ENCODE data around the gene SLC9A3.

SLC9A3 gene

GRCh38 chr5:463952-464351 is 60.3 kb downstream of the SLC9A3 start:
- Histone ChIP-seq H2AFZ (ENCODE audit: low read length, unreplicated experiment) (no peak overlapping the region), H3K4me3 (ENCODE audit: low read depth, low read length) (no peak overlapping the region), H3K79me2 (ENCODE audit: control insufficient read depth, insufficient read depth, low read length, unreplicated experiment) (peaks cover 3% of the 10 kb centered on the region), H3K27me3 (ENCODE audit: insufficient read depth, low read length) (no peaks in the 10 kb centered on the region), H3K36me3 (ENCODE audit: insufficient read depth, low read length) (peaks cover 10% of the 10 kb centered on the region; the same call in 1 of the 2 replicates), H3K4me1 (ENCODE audit: control insufficient read depth, insufficient read depth, low read length, unreplicated experiment) (peaks cover 6% of the 10 kb centered on the region), H3K27ac (ENCODE audit: low read depth, low read length) (no peak overlapping the region)

- Histone ChIP-seq H3K4me3 (ENCODE audit: low read depth, low read length) (no peak overlapping the region), H3K36me3 (ENCODE audit: insufficient read depth, low read length) (peaks cover 13% of the 10 kb centered on the region; the same call in 1 of the 2 replicates)
Measured at GRCh38 chr5:463301-463700, 60.9 kb downstream of the SLC9A3 start.

GRCh38 chr5:462051-462481 is 62.2 kb downstream of the SLC9A3 start:
- Histone ChIP-seq H3K27me3 (ENCODE audit: insufficient read depth, low read length) (no peaks in the 10 kb centered on the region), H3K36me3 (ENCODE audit: insufficient read depth, low read length) (peaks cover 24% of the 10 kb centered on the region; the same call in 1 of the 2 replicates), H3K27ac (ENCODE audit: low read depth, low read length) (no peak overlapping the region), H3K4me3 (ENCODE audit: low read depth, low read length) (no peak overlapping the region), H3K4me1 (ENCODE audit: control insufficient read depth, insufficient read depth, low read length, unreplicated experiment) (peaks cover 18% of the 10 kb centered on the region), H3K79me2 (ENCODE audit: control insufficient read depth, insufficient read depth, low read length, unreplicated experiment) (peaks cover 9% of the 10 kb centered on the region), H2AFZ (ENCODE audit: low read length, unreplicated experiment) (no peak overlapping the region)

More at GRCh38 chr5:463301-463700, 60.9 kb downstream of the SLC9A3 start:
- Histone ChIP-seq H2AFZ (ENCODE audit: low read length, unreplicated experiment) (no peak overlapping the region), H3K27me3 (ENCODE audit: insufficient read depth, low read length) (no peaks in the 10 kb centered on the region), H3K27ac (ENCODE audit: low read depth, low read length) (no peak overlapping the region), H3K79me2 (ENCODE audit: control insufficient read depth, insufficient read depth, low read length, unreplicated experiment) (peaks cover 3% of the 10 kb centered on the region), H3K4me1 (ENCODE audit: control insufficient read depth, insufficient read depth, low read length, unreplicated experiment) (peaks cover 12% of the 10 kb centered on the region)

GRCh38 chr5:460273-460625 is 64.0 kb downstream of the SLC9A3 start:
- no peak overlapping the region for H2AFZ ChIP-seq (ENCODE audit: low read length, unreplicated experiment)
- no peak overlapping the region for H3K4me3 ChIP-seq (ENCODE audit: low read depth, low read length)
- H3K4me1 ChIP-seq (ENCODE audit: control insufficient read depth, insufficient read depth, low read length, unreplicated experiment) = peaks cover 18% of the 10 kb centered on the region
- H3K27me3 ChIP-seq (ENCODE audit: insufficient read depth, low read length) = no peaks in the 10 kb centered on the region
- peaks cover 17% of the 10 kb centered on the region for H3K79me2 ChIP-seq (ENCODE audit: control insufficient read depth, insufficient read depth, low read length, unreplicated experiment)
- no peak overlapping the region for H3K27ac ChIP-seq (ENCODE audit: low read depth, low read length)
- H3K36me3 ChIP-seq (ENCODE audit: insufficient read depth, low read length) = peaks cover 24% of the 10 kb centered on the region; the same call in 1 of the 2 replicates

- Histone ChIP-seq H3K79me2 (ENCODE audit: control insufficient read depth, insufficient read depth, low read length, unreplicated experiment) (peaks cover 17% of the 10 kb centered on the region), H3K4me3 (ENCODE audit: low read depth, low read length) (no peak overlapping the region), H3K27ac (ENCODE audit: low read depth, low read length) (peak overlapping the region; percentile 91), H3K27me3 (ENCODE audit: insufficient read depth, low read length) (no peaks in the 10 kb centered on the region), H3K4me1 (ENCODE audit: control insufficient read depth, insufficient read depth, low read length, unreplicated experiment) (peaks cover 18% of the 10 kb centered on the region), H3K36me3 (ENCODE audit: insufficient read depth, low read length) (peaks cover 24% of the 10 kb centered on the region; the same call in 1 of the 2 replicates), H2AFZ (ENCODE audit: low read length, unreplicated experiment) (no peak overlapping the region)
Measured at GRCh38 chr5:459562-460272, 64.5 kb downstream of the SLC9A3 start.

GRCh38 chr5:458547-459353 is 65.5 kb downstream of the SLC9A3 start:
- Histone ChIP-seq H3K27ac (ENCODE audit: low read depth, low read length) (peak overlapping the region; percentile 91), H3K79me2 (ENCODE audit: control insufficient read depth, insufficient read depth, low read length, unreplicated experiment) (peaks cover 17% of the 10 kb centered on the region), H3K4me1 (ENCODE audit: control insufficient read depth, insufficient read depth, low read length, unreplicated experiment) (peaks cover 18% of the 10 kb centered on the region), H3K27me3 (ENCODE audit: insufficient read depth, low read length) (no peaks in the 10 kb centered on the region), H3K4me3 (ENCODE audit: low read depth, low read length) (no peak overlapping the region), H3K36me3 (ENCODE audit: insufficient read depth, low read length) (peaks cover 28% of the 10 kb centered on the region; the same call in 1 of the 2 replicates), H2AFZ (ENCODE audit: low read length, unreplicated experiment) (no peak overlapping the region)

- Histone ChIP-seq H3K27me3 (ENCODE audit: insufficient read depth, low read length) (no peaks in the 10 kb centered on the region), H3K36me3 (ENCODE audit: insufficient read depth, low read length) (peaks cover 40% of the 10 kb centered on the region), H3K79me2 (ENCODE audit: control insufficient read depth, insufficient read depth, low read length, unreplicated experiment) (peaks cover 19% of the 10 kb centered on the region)
Measured at GRCh38 chr5:457195-457961, 66.9 kb downstream of the SLC9A3 start.

GRCh38 chr5:456351-457194 is 67.7 kb downstream of the SLC9A3 start:
- Histone ChIP-seq H2AFZ (ENCODE audit: low read length, unreplicated experiment) (no peak overlapping the region), H3K4me3 (ENCODE audit: low read depth, low read length) (no peak overlapping the region), H3K36me3 (ENCODE audit: insufficient read depth, low read length) (peaks cover 40% of the 10 kb centered on the region), H3K79me2 (ENCODE audit: control insufficient read depth, insufficient read depth, low read length, unreplicated experiment) (peaks cover 19% of the 10 kb centered on the region), H3K27ac (ENCODE audit: low read depth, low read length) (no peak overlapping the region), H3K4me1 (ENCODE audit: control insufficient read depth, insufficient read depth, low read length, unreplicated experiment) (peaks cover 18% of the 10 kb centered on the region), H3K27me3 (ENCODE audit: insufficient read depth, low read length) (no peaks in the 10 kb centered on the region)

More at GRCh38 chr5:457195-457961, 66.9 kb downstream of the SLC9A3 start:
- Histone ChIP-seq H3K27ac (ENCODE audit: low read depth, low read length) (peak overlapping the region; percentile 91; the same call in 1 of the 2 replicates), H3K4me3 (ENCODE audit: low read depth, low read length) (no peak overlapping the region), H2AFZ (ENCODE audit: low read length, unreplicated experiment) (no peak overlapping the region), H3K4me1 (ENCODE audit: control insufficient read depth, insufficient read depth, low read length, unreplicated experiment) (peaks cover 18% of the 10 kb centered on the region)

GRCh38 chr5:455806-456205 is 68.4 kb downstream of the SLC9A3 start:
- peaks cover 19% of the 10 kb centered on the region for H3K79me2 ChIP-seq (ENCODE audit: control insufficient read depth, insufficient read depth, low read length, unreplicated experiment)
- H3K27me3 ChIP-seq (ENCODE audit: insufficient read depth, low read length) = no peaks in the 10 kb centered on the region
- peaks cover 47% of the 10 kb centered on the region for H3K36me3 ChIP-seq (ENCODE audit: insufficient read depth, low read length)
- H3K4me1 ChIP-seq (ENCODE audit: control insufficient read depth, insufficient read depth, low read length, unreplicated experiment) = peaks cover 18% of the 10 kb centered on the region
- no peak overlapping the region for H2AFZ ChIP-seq (ENCODE audit: low read length, unreplicated experiment)
- H3K27ac ChIP-seq (ENCODE audit: low read depth, low read length) = no peak overlapping the region
- no peak overlapping the region for H3K4me3 ChIP-seq (ENCODE audit: low read depth, low read length)
